Measurements from ENCODE around the gene RAPGEF4. TPM values are rescaled to one million over a fixed set of nuclear protein-coding genes. Genes with fewer than 3 reads are reported as not detected.

RAPGEF4 gene
- total RNA-seq, 1 experiment from 2014 or later = not detected

DNA sequence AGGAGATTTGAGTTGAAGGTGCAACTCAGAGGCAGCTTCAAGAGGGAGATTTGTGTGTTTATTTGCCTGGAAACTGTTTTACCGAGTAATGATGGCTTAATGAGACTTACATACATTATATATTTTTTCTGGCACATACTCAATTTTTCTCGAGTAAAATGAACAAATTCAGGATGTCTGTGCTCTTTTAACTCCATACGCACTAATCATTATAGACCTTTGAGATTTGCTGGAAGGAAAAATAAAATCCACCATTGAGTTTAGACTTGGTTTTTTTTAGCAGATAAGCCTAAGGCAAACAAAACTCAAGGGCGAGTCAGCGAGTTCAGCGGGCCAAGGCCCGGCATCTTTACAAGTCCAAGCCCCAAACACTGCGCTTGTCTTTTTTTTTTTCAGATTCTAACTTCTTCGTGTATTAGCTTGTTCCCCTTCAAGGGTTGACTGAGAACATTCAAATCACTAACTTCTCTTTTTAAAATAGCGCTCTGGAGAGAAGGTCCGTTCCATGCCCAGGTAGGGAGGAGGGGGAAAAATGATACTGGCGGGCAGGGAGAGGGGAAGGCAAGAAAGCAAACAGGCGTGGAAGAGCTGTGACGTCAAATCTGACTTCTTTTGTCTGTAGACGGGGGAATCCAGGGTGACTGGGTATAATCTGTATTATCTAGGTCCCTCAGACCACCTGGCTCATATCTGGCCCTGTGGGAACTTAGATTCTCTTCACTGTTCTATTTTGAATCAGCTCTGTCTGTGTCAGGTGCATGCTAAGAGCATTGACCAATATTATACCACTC, 267.3 kb downstream of the RAPGEF4 start:
- CTCF ChIA-PET = interaction anchor here (0.7 to 2.3 kb wide), 5 partner anchors 24 to 137 kb away, joined by 3 to 9 read pairs (median 3); no protein-coding TSS in a partner anchor
- Mint-ChIP-seq H3K27me3 (ENCODE audit: insufficient read depth, unreplicated experiment) (no peaks in the 10 kb centered on the region), H3K36me3 (ENCODE audit: insufficient read depth, unreplicated experiment) (no peaks in the 10 kb centered on the region), H3K9me3 (ENCODE audit: unreplicated experiment) (no peaks in the 10 kb centered on the region), H3K4me3 (ENCODE audit: unreplicated experiment) (no peak overlapping the region), H3K4me1 (ENCODE audit: insufficient read depth, unreplicated experiment) (no peaks in the 10 kb centered on the region), H3K27ac (ENCODE audit: low read depth, unreplicated experiment) (no peak overlapping the region)
- intact Hi-C loops (cut with micrococcal nuclease) = no loop called here
- no peak for DNase-seq (ENCODE audit: unreplicated experiment)
- BruUV-seq (replicated peaks) = no TSS peak
- POLR2A ChIA-PET = interaction anchor here (0.6 to 0.9 kb wide), 4 partner anchors 32 to 1791 kb away, joined by 3 read pairs; no protein-coding TSS in a partner anchor
- TF ChIP-seq, protein P1, sequence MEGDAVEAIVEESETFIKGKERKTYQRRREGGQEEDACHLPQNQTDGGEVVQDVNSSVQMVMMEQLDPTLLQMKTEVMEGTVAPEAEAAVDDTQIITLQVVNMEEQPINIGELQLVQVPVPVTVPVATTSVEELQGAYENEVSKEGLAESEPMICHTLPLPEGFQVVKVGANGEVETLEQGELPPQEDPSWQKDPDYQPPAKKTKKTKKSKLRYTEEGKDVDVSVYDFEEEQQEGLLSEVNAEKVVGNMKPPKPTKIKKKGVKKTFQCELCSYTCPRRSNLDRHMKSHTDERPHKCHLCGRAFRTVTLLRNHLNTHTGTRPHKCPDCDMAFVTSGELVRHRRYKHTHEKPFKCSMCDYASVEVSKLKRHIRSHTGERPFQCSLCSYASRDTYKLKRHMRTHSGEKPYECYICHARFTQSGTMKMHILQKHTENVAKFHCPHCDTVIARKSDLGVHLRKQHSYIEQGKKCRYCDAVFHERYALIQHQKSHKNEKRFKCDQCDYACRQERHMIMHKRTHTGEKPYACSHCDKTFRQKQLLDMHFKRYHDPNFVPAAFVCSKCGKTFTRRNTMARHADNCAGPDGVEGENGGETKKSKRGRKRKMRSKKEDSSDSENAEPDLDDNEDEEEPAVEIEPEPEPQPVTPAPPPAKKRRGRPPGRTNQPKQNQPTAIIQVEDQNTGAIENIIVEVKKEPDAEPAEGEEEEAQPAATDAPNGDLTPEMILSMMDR (IDR thresholded peaks at IDR 0.05; ENCODE audit: unreplicated experiment) = no peak

DNA sequence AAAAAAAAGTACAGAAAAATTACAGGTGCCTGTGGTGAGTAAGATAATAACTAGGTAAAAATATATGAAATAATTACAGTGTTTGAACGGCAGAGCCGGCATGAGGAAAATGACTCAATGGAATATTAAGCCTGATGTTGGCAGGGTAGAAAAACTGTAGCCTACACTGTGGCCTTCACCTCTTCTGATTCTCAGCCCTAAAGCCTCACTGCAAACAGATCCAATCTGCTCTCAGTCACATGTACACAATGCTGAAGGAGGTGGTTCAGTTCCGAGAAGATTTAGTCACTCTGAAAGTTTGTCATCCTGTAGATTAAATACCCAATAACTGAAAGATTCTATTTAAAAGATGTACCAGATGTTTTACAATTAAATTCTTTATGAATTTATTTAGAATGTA, 273.1 kb downstream of the RAPGEF4 start:
- intact Hi-C loops (cut with micrococcal nuclease) = no loop called here
- CTCF ChIA-PET = interaction anchor here (1.0 kb wide), 1 partner anchor 10 kb away, joined by 5 read pairs; no protein-coding TSS in a partner anchor
- H3K27ac Mint-ChIP-seq (ENCODE audit: low read depth, unreplicated experiment) = no peak overlapping the region
- no peak for DNase-seq (ENCODE audit: unreplicated experiment)
- BruUV-seq (replicated peaks) = no TSS peak
- no peak overlapping the region for H3K4me3 Mint-ChIP-seq (ENCODE audit: unreplicated experiment)
- H3K4me1 Mint-ChIP-seq (ENCODE audit: insufficient read depth, unreplicated experiment) = no peaks in the 10 kb centered on the region
- no peaks in the 10 kb centered on the region for H3K27me3 Mint-ChIP-seq (ENCODE audit: insufficient read depth, unreplicated experiment)
- POLR2A ChIA-PET = interaction anchor here (0.8 kb wide), 1 partner anchor 12 kb away, joined by 3 read pairs; no protein-coding TSS in a partner anchor
- no peaks in the 10 kb centered on the region for H3K36me3 Mint-ChIP-seq (ENCODE audit: insufficient read depth, unreplicated experiment)
- TF ChIP-seq, protein P1 (IDR thresholded peaks at IDR 0.05; ENCODE audit: unreplicated experiment) = no peak
- no peaks in the 10 kb centered on the region for H3K9me3 Mint-ChIP-seq (ENCODE audit: unreplicated experiment)

DNA sequence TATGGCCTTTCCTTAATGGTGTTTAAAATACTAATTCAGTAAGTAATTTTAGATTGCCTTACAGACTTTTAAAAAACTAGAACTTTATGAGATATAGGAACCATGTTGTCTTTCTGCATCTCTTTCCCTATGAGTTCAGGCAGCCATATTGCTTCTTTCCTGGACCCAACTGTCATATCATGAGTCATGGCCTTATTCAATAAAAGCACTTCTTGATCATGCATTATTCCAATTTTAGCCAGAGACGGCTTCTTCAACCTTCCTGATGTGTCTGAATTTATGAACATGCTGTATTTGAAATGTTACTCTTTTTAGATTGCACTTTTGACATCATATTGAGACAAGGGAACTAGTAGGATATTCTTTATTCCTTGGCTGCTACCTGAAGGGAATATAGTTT, 274.6 kb downstream of the RAPGEF4 start:
- H3K4me1 Mint-ChIP-seq (ENCODE audit: insufficient read depth, unreplicated experiment) = no peaks in the 10 kb centered on the region
- ChIA-PET CTCF (no interaction called here), POLR2A (interaction anchor here (1.0 kb wide), 1 partner anchor 11 kb away, joined by 3 read pairs; no protein-coding TSS in a partner anchor)
- intact Hi-C loops (cut with micrococcal nuclease) = no loop called here
- H3K4me3 Mint-ChIP-seq (ENCODE audit: unreplicated experiment) = no peak overlapping the region
- no peak for DNase-seq (ENCODE audit: unreplicated experiment)
- H3K27ac Mint-ChIP-seq (ENCODE audit: low read depth, unreplicated experiment) = no peak overlapping the region
- BruUV-seq (replicated peaks) = no TSS peak
- TF ChIP-seq, protein P1 (IDR thresholded peaks at IDR 0.05; ENCODE audit: unreplicated experiment) = no peak
- H3K27me3 Mint-ChIP-seq (ENCODE audit: insufficient read depth, unreplicated experiment) = no peaks in the 10 kb centered on the region
- H3K9me3 Mint-ChIP-seq (ENCODE audit: unreplicated experiment) = no peaks in the 10 kb centered on the region
- no peaks in the 10 kb centered on the region for H3K36me3 Mint-ChIP-seq (ENCODE audit: insufficient read depth, unreplicated experiment)

DNA sequence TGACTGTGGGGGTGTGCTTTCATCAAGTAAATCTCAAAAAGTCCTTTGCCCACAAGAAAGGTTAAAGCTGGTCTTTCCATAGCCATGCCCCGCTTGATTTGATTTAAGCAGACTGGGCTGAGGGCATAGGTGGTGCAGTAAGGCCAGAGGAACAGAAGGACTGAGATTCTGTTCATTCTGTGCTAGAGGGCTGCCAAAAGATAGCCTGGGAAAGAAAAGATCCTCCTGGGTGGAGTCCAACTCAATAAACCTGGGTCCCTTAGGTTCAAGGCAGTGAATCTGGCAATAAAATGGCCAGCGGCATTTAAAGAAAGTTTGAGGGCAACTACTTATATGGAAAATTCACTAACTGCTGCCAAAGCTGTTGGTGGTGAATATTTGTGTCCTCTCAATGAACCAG, 280.8 kb downstream of the RAPGEF4 start:
- H3K36me3 Mint-ChIP-seq (ENCODE audit: insufficient read depth, unreplicated experiment) = no peaks in the 10 kb centered on the region
- no peak overlapping the region for H3K4me3 Mint-ChIP-seq (ENCODE audit: unreplicated experiment)
- no peak overlapping the region for H3K27ac Mint-ChIP-seq (ENCODE audit: low read depth, unreplicated experiment)
- intact Hi-C loops (cut with micrococcal nuclease) = no loop called here
- POLR2A ChIA-PET = no interaction called here
- CTCF ChIA-PET = interaction anchor here (2.0 kb wide), 1 partner anchor 84 kb away, joined by 7 read pairs; no protein-coding TSS in a partner anchor
- BruUV-seq (replicated peaks) = no TSS peak
- TF ChIP-seq, protein P1 (IDR thresholded peaks at IDR 0.05; ENCODE audit: unreplicated experiment) = no peak
- H3K9me3 Mint-ChIP-seq (ENCODE audit: unreplicated experiment) = no peaks in the 10 kb centered on the region
- DNase-seq (ENCODE audit: unreplicated experiment) = no peak
- H3K27me3 Mint-ChIP-seq (ENCODE audit: insufficient read depth, unreplicated experiment) = no peaks in the 10 kb centered on the region
- H3K4me1 Mint-ChIP-seq (ENCODE audit: insufficient read depth, unreplicated experiment) = no peaks in the 10 kb centered on the region

Measured in MCF 10A (cell line).